Upper lobe of right lung (tissue), 1 donor: Measurements from ENCODE around the gene HSFX4. TPM values are rescaled to one million over a fixed set of nuclear protein-coding genes. Genes with fewer than 3 reads are reported as not detected.
"Not testable (repeated sequence)": the region's sequence is repeated elsewhere in the genome, so short reads cannot be mapped to it uniquely, and the experiment has no call there.

Experiments
- ATAC-seq: fragments of 200-7000 bp; cut with Tn5 transposase; one replicate; pipeline ENCODE4 v1.9.1; 2020; ENCODE audit warnings: mild to moderate bottlenecking, moderate library complexity
- DNase-seq: peaks from one replicate; pipeline ENCODE4 v3.0.0-alpha.2; 2020
- H3K27ac ChIP-seq: fragments of 200-600 bp; one replicate; pipeline ENCODE4 v1.8.0; 2022
- H3K27me3 ChIP-seq: fragments of 200-600 bp; one replicate; pipeline ENCODE4 v1.8.0; 2022; ENCODE audit warnings: mild to moderate bottlenecking
- H3K36me3 ChIP-seq: fragments of 200-600 bp; one replicate; pipeline ENCODE4 v1.8.0; 2022
- H3K4me1 ChIP-seq: fragments of 200-600 bp; one replicate; pipeline ENCODE4 v1.8.0; 2022
- H3K4me3 ChIP-seq: fragments of 200-600 bp; one replicate; pipeline ENCODE4 v1.8.0; 2022; ENCODE audit warnings: mild to moderate bottlenecking
- H3K9me3 ChIP-seq: fragments of 200-600 bp; one replicate; pipeline ENCODE4 v1.8.0; 2022
- CTCF ChIP-seq: fragments of 200-600 bp; IDR thresholded peaks from one replicate; pipeline ENCODE4 v1.8.0; 2022; ENCODE audit warnings: antibody characterized with exemption
- intact Hi-C: fragments of 100-400 bp; cut with DNase I; formaldehyde crosslinking; loops from one replicate; pipeline ENCODE4 v1.11.0; 2022
- total RNA-seq: library from RNA; stranded (reverse); fragmentation: NEBNext Ultra II Directional; extraction: Animal tissue kit (Norgen Biotek cat#: 25700); gene quantifications from one replicate; pipeline ENCODE4 v1.2.1, GENCODE V29; 2021
- donor health status: DM: no; HTN: yes; CAD: no; lungs with severe emphysema.

HSFX4 gene
- total RNA-seq, 1 donor from 2014 or later: not detected

- peak overlapping the region; percentile 46 for H3K4me3 ChIP-seq
- peak overlapping the region; percentile 78 for H3K27ac ChIP-seq
- H3K36me3 ChIP-seq: no peaks in the 10 kb centered on the region
- H3K9me3 ChIP-seq: no peaks in the 10 kb centered on the region
- H3K27me3 ChIP-seq: no peaks in the 10 kb centered on the region
- DNase-seq: no peak
- intact Hi-C loops: no loop called here
- no peak for TF ChIP-seq CTCF
- no peak for ATAC-seq
- H3K4me1 ChIP-seq: no peaks in the 10 kb centered on the region
These were observed 10.2 kb downstream of the HSFX4 start for GRCh38 chrX:149939655-149939904.

- Histone ChIP-seq H3K4me3 (peak overlapping the region; percentile 46), H3K4me1 (no peaks in the 10 kb centered on the region), H3K36me3 (no peaks in the 10 kb centered on the region), H3K9me3 (no peaks in the 10 kb centered on the region), H3K27me3 (no peaks in the 10 kb centered on the region), H3K27ac (peak overlapping the region; percentile 78)
- intact Hi-C loops: no loop called here
- peak; percentile 96 for DNase-seq
- ATAC-seq: peak; percentile 77
- no peak for TF ChIP-seq CTCF
These were observed 10.7 kb downstream of the HSFX4 start for GRCh38 chrX:149939905-149940673.

- H3K36me3 ChIP-seq, ATAC-seq, H3K4me3 ChIP-seq, H3K27me3 ChIP-seq, H3K9me3 ChIP-seq, DNase-seq, intact Hi-C loops, H3K4me1 ChIP-seq: not testable (repeated sequence)
- peak overlapping the region; percentile 51 for H3K27ac ChIP-seq
- TF ChIP-seq CTCF: peak; percentile 48
These were observed 11.3 kb downstream of the HSFX4 start for GRCh38 chrX:149940674-149941024.

- H3K36me3 ChIP-seq, H3K4me1 ChIP-seq, H3K27ac ChIP-seq, intact Hi-C loops, ATAC-seq, H3K27me3 ChIP-seq, H3K4me3 ChIP-seq, DNase-seq, H3K9me3 ChIP-seq: not testable (repeated sequence)
These were observed 15.8 kb downstream of the HSFX4 start for GRCh38 chrX:149945087-149945670.

GRCh38 chrX:149945820-149946219 lies 16.4 kb downstream of the HSFX4 start:
- H3K4me3 ChIP-seq, intact Hi-C loops, H3K27ac ChIP-seq, DNase-seq, H3K9me3 ChIP-seq, H3K27me3 ChIP-seq, H3K4me1 ChIP-seq, H3K36me3 ChIP-seq, ATAC-seq: not testable (repeated sequence)

- H3K27me3 ChIP-seq, H3K4me3 ChIP-seq, ATAC-seq, H3K36me3 ChIP-seq, H3K27ac ChIP-seq, intact Hi-C loops, H3K9me3 ChIP-seq, DNase-seq, H3K4me1 ChIP-seq: not testable (repeated sequence)
These were observed 17.6 kb downstream of the HSFX4 start for GRCh38 chrX:149946932-149947331.

- Histone ChIP-seq H3K36me3 (no peaks in the 10 kb centered on the region), H3K9me3 (no peaks in the 10 kb centered on the region), H3K27me3 (no peaks in the 10 kb centered on the region), H3K4me1 (no peaks in the 10 kb centered on the region), H3K4me3 (no peak overlapping the region), H3K27ac (no peak overlapping the region)
- DNase-seq (no peak), ATAC-seq (no peak)
- TF ChIP-seq CTCF: no peak
- intact Hi-C loops: no loop called here
These were observed 18.6 kb downstream of the HSFX4 start for GRCh38 chrX:149948016-149948415.
